HCT116 (cell line): Measurements from ENCODE around the gene FAM193B. TPM values are rescaled to one million over a fixed set of nuclear protein-coding genes. Genes with fewer than 3 reads are reported as not detected.

Experiments used
- total RNA-seq: library from RNA; stranded (reverse); gene quantifications from one replicate; pipeline ENCODE4 v1.2.1, GENCODE V29; 2021; ENCODE audit not compliant: unreplicated experiment

The FAM193B gene
- total RNA-seq, 1 experiment from 2014 or later: 54.0 TPM

Other genes starting within 250 kb of the FAM193B start
- gene MXD3, start 242.7 kb downstream of the FAM193B start, total RNA-seq: 37.6 TPM
- gene LMAN2, start 202.9 kb downstream of the FAM193B start, total RNA-seq: 128 TPM
- 9.4 TPM for gene RGS14, start 196.6 kb downstream of the FAM193B start, total RNA-seq
- gene SLC34A1, start 170.1 kb downstream of the FAM193B start, total RNA-seq: not detected
- gene PFN3, start 153.9 kb downstream of the FAM193B start, total RNA-seq: not detected
- gene F12, start 145.0 kb downstream of the FAM193B start, total RNA-seq: 30.0 TPM
- gene GRK6, start 127.9 kb downstream of the FAM193B start, total RNA-seq: 89.3 TPM
- 39.9 TPM for gene PRR7, start 107.7 kb downstream of the FAM193B start, total RNA-seq
- 144 TPM for gene DBN1, start 80.9 kb downstream of the FAM193B start, total RNA-seq
- gene PDLIM7, start 57.0 kb downstream of the FAM193B start, total RNA-seq: 153 TPM
- 8.0 TPM for gene DOK3, start 44.7 kb downstream of the FAM193B start, total RNA-seq
- 141 TPM for gene DDX41, start 37.6 kb downstream of the FAM193B start, total RNA-seq
- gene TMED9, start 37.6 kb upstream of the FAM193B start, total RNA-seq: 133 TPM
- 25.2 TPM for gene B4GALT7, start 45.6 kb upstream of the FAM193B start, total RNA-seq
- not detected for gene FAM153A, start 228.3 kb upstream of the FAM193B start, total RNA-seq